PC-3 (cell line): ENCODE data around the gene DYNC1I1. TPM values are rescaled to one million over a fixed set of nuclear protein-coding genes. Genes with fewer than 3 reads are reported as not detected.

Experiments
- ATAC-seq: fragments of 200-7000 bp; cut with Tn5 transposase; 2 replicates; pipeline ENCODE4 v1.9.1; 2020; ENCODE audit warnings: mild to moderate bottlenecking, moderate library complexity
- BruUV-seq: library from RNA; stranded (reverse); fragments of 400-500 nt; replicated peaks from 2 replicates; lab custom pipeline; 2021; lab: Mats Ljungman, UMichigan
- CTCF ChIA-PET: fragments of 300-600 bp; sonication (Branson Sonifier 250); formaldehyde crosslinking; loops from one replicate; lab custom pipeline; 2022; ENCODE audit warnings: antibody characterized with exemption; lab: Charles Lee
- POLR2A ChIA-PET: fragments of 300-600 bp; sonication (Branson Sonifier 250); formaldehyde crosslinking; loops from one replicate; lab custom pipeline; 2022; ENCODE audit warnings: antibody characterized with exemption; ENCODE audit not compliant: unreplicated experiment; lab: Charles Lee
- DNase-seq: peaks from one replicate; pipeline ENCODE4 v3.0.0-alpha.2; 2015
- H2AFZ ChIP-seq: fragments of 300-600 bp; sonication (generic); 2 replicates; pipeline ENCODE4 v1.6.0; 2016; ENCODE audit warnings: antibody characterized with exemption, low read length
- H3F3A ChIP-seq: fragments of 300-600 bp; sonication (generic); one replicate; pipeline ENCODE4 v1.6.0; 2017; ENCODE audit warnings: antibody characterized with exemption, low read length, control low read depth, mild to moderate bottlenecking; ENCODE audit not compliant: unreplicated experiment
- H3K27ac ChIP-seq: fragments of 300-600 bp; sonication (generic); 2 replicates; pipeline ENCODE4 v1.5.1; 2016; ENCODE audit warnings: mild to moderate bottlenecking, low read length
- H3K27me3 ChIP-seq: fragments of 300-600 bp; sonication (generic); 2 replicates; pipeline ENCODE4 v1.6.1; 2016; ENCODE audit warnings: low read length, mixed read lengths
- H3K36me3 ChIP-seq: fragments of 300-600 bp; sonication (generic); 2 replicates; pipeline ENCODE4 v1.6.1; 2016; ENCODE audit warnings: low read depth, mixed run types, low read length, mixed read lengths
- H3K4me1 ChIP-seq: fragments of 300-600 bp; sonication (generic); 2 replicates; pipeline ENCODE4 v1.5.1; 2016; ENCODE audit warnings: low read length; ENCODE audit not compliant: insufficient read depth
- H3K4me2 ChIP-seq: fragments of 300-600 bp; sonication (generic); 2 replicates; pipeline ENCODE4 v1.6.0; 2016; ENCODE audit warnings: low read length
- H3K4me3 ChIP-seq: fragments of 300-600 bp; sonication (generic); 2 replicates; pipeline ENCODE4 v1.5.1; 2016; ENCODE audit warnings: mild to moderate bottlenecking, low read length, mixed read lengths
- H3K79me2 ChIP-seq: fragments of 300-600 bp; sonication (generic); 2 replicates; pipeline ENCODE4 v1.6.1; 2017; ENCODE audit warnings: low read length, mixed read lengths
- H3K9ac ChIP-seq: fragments of 300-600 bp; sonication (generic); 2 replicates; pipeline ENCODE4 v1.6.0; 2016; ENCODE audit warnings: mild to moderate bottlenecking, low read length
- H3K9me2 ChIP-seq: fragments of 300-600 bp; sonication (generic); replicated peaks from 2 replicates; pipeline ENCODE4 v1.6.1; 2016; ENCODE audit warnings: mixed run types, low read length, mixed read lengths
- H3K9me3 ChIP-seq: fragments of 300-600 bp; sonication (generic); 2 replicates; pipeline ENCODE4 v1.6.1; 2016; ENCODE audit warnings: low read length, mixed read lengths
- H4K20me1 ChIP-seq: fragments of 300-600 bp; sonication (generic); 2 replicates; pipeline ENCODE4 v1.6.1; 2016; ENCODE audit warnings: low read length, mixed read lengths
- CTCF ChIP-seq: fragments of 300-600 bp; sonication (generic); conservative IDR thresholded peaks from 2 replicates; pipeline ENCODE4 v1.5.1; 2017; ENCODE audit warnings: antibody characterized with exemption, low read depth, mild to moderate bottlenecking, low read length
- EZH2 ChIP-seq: fragments of 300-600 bp; sonication (generic); IDR thresholded peaks from one replicate; pipeline ENCODE4 v1.6.1; 2017; ENCODE audit warnings: antibody characterized with exemption, mild to moderate bottlenecking, low read length; ENCODE audit not compliant: unreplicated experiment
- EZH2phosphoT487 ChIP-seq: fragments of 300-600 bp; sonication (generic); IDR thresholded peaks from 2 replicates; pipeline ENCODE4 v1.6.1; 2018; ENCODE audit warnings: mild to moderate bottlenecking, antibody characterized with exemption, low read length, borderline replicate concordance
- intact Hi-C: fragments of 100-400 bp; cut with micrococcal nuclease; formaldehyde crosslinking; loops from 2 replicates; pipeline ENCODE4 v1.9.0; 2023
- total RNA-seq: library from RNA; depleted of rRNA; stranded (reverse); fragments of >200 nt; gene quantifications from 2 replicates; pipeline ENCODE4 v1.2.3, GENCODE V29; 2014

The DYNC1I1 gene
- total RNA-seq, 1 experiment from 2014 or later: 2.4 TPM

DNA sequence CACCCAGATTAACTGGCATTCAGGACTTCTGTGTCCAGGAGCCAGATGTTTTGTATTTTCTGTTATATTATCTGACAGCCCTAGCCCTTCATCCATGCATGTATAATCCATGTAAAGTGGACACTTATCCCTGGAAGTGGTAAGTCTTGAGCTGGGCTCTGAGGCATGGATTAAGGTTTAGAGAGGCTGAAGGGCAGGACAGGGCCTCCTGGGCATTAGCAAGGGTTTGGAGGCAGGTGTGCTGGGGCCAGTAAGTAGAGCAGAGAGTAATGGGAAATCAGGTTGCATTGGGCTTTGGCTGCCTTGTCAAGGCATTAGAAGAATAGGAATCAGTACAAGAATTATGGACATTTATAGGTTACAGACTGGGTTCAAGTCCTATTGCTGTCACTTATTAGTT is 138.0 kb downstream of the DYNC1I1 start:
- no peaks in the 10 kb centered on the region for H3K79me2 ChIP-seq
- no peak overlapping the region for H3K27ac ChIP-seq
- ATAC-seq (no peak), DNase-seq (no peak)
- ChIA-PET POLR2A (no interaction called here), CTCF (no interaction called here)
- H3F3A ChIP-seq: no peaks in the 10 kb centered on the region
- no peaks in the 10 kb centered on the region for H4K20me1 ChIP-seq
- no TSS peak for BruUV-seq
- no peaks in the 10 kb centered on the region for H3K9me2 ChIP-seq
- H3K9ac ChIP-seq: no peak overlapping the region
- no peak overlapping the region for H3K4me3 ChIP-seq
- H3K27me3 ChIP-seq: no peaks in the 10 kb centered on the region
- no peak overlapping the region for H3K4me2 ChIP-seq
- no peaks in the 10 kb centered on the region for H3K9me3 ChIP-seq
- TF ChIP-seq CTCF (no peak), EZH2 (no peak), EZH2phosphoT487 (no peak)
- no peaks in the 10 kb centered on the region for H3K36me3 ChIP-seq
- H2AFZ ChIP-seq: no peak overlapping the region
- intact Hi-C loops: loop anchor here (10.0 kb wide), 2 partner anchors 274 to 1924 kb away; no protein-coding TSS in a partner anchor
- no peaks in the 10 kb centered on the region for H3K4me1 ChIP-seq

DNA sequence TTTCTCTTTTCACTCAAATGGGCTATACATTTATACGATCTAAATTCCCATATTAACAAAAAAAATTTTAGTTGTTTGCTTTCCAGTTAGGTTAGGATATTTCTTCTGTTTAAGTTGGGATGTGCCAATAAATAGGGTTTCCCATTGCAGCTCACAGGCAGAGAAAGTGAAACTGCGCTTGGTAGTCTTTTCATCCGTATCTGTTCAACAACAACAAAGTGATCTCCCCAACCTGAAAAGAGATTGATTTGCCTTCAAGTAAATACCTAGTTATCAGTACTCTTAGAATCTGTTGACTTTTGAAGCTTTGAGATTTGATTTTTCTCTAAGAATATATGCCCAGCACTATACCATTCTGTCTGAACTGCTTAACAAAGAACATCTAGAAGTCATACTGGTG is 143.4 kb downstream of the DYNC1I1 start:
- H3K9me2 ChIP-seq: no peaks in the 10 kb centered on the region
- no peaks in the 10 kb centered on the region for H3K9me3 ChIP-seq
- H2AFZ ChIP-seq: no peak overlapping the region
- POLR2A ChIA-PET: no interaction called here
- no peak overlapping the region for H3K27ac ChIP-seq
- no TSS peak for BruUV-seq
- intact Hi-C loops: loop anchor here (1.0 to 10.0 kb wide), 9 partner anchors 78 to 1919 kb away; no protein-coding TSS in a partner anchor
- no peaks in the 10 kb centered on the region for H4K20me1 ChIP-seq
- H3K4me3 ChIP-seq: no peak overlapping the region
- H3K4me2 ChIP-seq: no peak overlapping the region
- H3F3A ChIP-seq: no peaks in the 10 kb centered on the region
- H3K9ac ChIP-seq: no peak overlapping the region
- H3K79me2 ChIP-seq: no peaks in the 10 kb centered on the region
- CTCF ChIA-PET: interaction anchor here (1.1 to 1.5 kb wide), 2 partner anchors 14 to 1112 kb away, joined by 3 to 7 read pairs; no protein-coding TSS in a partner anchor
- TF ChIP-seq EZH2 (no peak), EZH2phosphoT487 (no peak), CTCF (no peak)
- no peak for ATAC-seq
- H3K4me1 ChIP-seq: peaks cover 11% of the 10 kb centered on the region; the same call in 1 of the 2 replicates
- H3K36me3 ChIP-seq: no peaks in the 10 kb centered on the region
- no peaks in the 10 kb centered on the region for H3K27me3 ChIP-seq
- no peak for DNase-seq

DNA sequence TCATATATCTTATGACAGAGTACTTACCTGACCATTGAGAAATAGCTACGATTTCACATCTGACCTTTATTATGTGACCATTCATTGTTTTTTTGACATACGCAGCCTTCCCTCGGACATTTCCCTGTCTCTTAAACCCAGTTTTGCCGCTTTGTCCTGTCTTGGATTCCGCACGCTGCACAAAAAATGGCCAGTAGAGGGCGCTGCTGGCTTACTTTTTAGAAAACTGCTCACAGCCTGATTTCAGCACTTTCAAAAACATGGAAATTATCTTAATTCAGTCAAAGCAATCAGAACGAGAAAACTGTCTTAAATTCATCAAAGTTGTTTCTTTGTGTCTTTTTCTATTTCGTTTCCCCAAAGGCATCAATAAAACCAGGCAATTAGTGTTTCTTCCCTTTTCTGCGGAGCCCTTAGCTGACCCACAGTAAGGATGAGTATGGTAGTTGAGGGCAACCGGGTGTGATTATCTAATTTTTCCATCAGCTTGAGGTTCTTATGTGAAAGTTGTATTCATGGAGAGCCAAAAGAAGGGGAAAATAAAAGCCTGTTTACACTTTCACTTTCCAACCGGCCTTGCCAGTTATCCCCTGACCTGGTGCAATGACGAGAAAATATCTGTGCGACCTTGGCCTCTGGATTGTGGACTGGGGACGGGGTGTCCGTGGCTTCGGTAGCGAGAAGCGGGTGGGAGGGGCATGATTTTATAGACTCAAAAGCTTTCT is 144.4 kb downstream of the DYNC1I1 start:
- Histone ChIP-seq H3K27ac (no peak overlapping the region), H3K9ac (no peak overlapping the region), H2AFZ (peak overlapping the region; percentile 49), H3K79me2 (no peaks in the 10 kb centered on the region), H3K9me3 (no peaks in the 10 kb centered on the region), H3K4me2 (peak overlapping the region; percentile 69), H3K9me2 (no peaks in the 10 kb centered on the region), H3K4me1 (peaks cover 19% of the 10 kb centered on the region), H3K4me3 (peak overlapping the region; percentile 44; the same call in 1 of the 2 replicates), H3K36me3 (no peaks in the 10 kb centered on the region), H3K27me3 (no peaks in the 10 kb centered on the region), H3F3A (no peaks in the 10 kb centered on the region), H4K20me1 (no peaks in the 10 kb centered on the region)
- CTCF ChIA-PET: interaction anchor here (0.6 kb wide), 1 partner anchor 432 kb away, joined by 3 read pairs; no protein-coding TSS in a partner anchor
- TF ChIP-seq EZH2 (no peak), CTCF (peak; percentile 95)
- intact Hi-C loops: loop anchor here (1.0 to 10.0 kb wide), 9 partner anchors 77 to 1918 kb away; no protein-coding TSS in a partner anchor
- ATAC-seq (peak; percentile 75), DNase-seq (peak; percentile 83)
- no TSS peak for BruUV-seq
- POLR2A ChIA-PET: no interaction called here
